ENCODE results near the gene FHAD1.
A peak's percentile ranks its signal among the peaks of the same experiment; 100 is the strongest.
"Not testable (repeated sequence)": the region's sequence is repeated elsewhere in the genome, so short reads cannot be mapped to it uniquely, and the experiment has no call there.

FHAD1 gene

DNA sequence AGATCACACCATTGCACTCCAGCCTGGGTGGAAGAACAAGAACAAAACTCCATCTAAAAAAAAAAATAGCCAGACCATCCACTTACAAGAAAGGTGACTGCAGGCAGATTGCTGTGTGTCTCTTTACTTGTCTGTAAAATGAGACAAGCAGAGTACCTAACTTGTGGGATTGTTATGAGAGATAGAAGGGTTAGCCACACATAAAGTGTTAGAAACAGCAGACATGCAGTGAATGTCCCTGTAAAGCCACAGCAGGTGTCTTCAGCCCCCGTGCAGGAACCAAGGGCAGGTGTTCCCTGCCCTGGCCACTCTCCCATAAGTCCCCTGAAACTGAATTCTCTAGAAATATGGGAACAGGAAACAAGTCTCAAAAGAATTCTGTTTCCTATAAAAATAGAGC, 121.9 kb downstream of the FHAD1 start:
- no peak for DNase-seq (ENCODE audit: low read depth, low spot score)

DNA sequence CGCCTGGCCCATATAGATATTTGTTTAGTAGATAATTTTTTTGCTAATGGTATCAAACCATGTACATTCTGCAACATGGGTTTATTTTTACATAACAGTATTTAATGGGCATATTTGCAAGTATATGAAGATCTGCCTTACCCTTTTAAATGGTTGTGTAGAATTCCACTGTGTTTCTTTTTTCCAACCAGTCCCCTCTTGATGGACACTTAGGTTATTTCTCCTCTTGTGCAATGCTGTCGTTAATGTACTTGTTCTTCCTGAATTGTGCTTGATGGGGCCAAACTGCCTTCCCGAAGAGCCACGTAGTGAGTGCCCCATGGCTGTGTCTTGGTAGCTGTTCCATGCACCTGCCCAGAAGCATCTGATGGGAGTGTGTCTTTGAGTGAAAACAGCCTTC, 123.2 kb downstream of the FHAD1 start:
- DNase-seq (ENCODE audit: low read depth, low spot score): no peak

GRCh38 chr1:15370781-15371520, 123.9 kb downstream of the FHAD1 start:
- peak; percentile 48 for DNase-seq (ENCODE audit: low read depth, low spot score)

- no peak for DNase-seq (ENCODE audit: low read depth, low spot score)
These were observed 124.9 kb downstream of the FHAD1 start for GRCh38 chr1:15371610-15372545.

GRCh38 chr1:15378729-15379128, 131.7 kb downstream of the FHAD1 start:
- no peak for DNase-seq (ENCODE audit: low read depth, low spot score)

- not testable (repeated sequence) for DNase-seq (ENCODE audit: low read depth, low spot score)
These were observed 132.1 kb downstream of the FHAD1 start for GRCh38 chr1:15379151-15379550.

DNA sequence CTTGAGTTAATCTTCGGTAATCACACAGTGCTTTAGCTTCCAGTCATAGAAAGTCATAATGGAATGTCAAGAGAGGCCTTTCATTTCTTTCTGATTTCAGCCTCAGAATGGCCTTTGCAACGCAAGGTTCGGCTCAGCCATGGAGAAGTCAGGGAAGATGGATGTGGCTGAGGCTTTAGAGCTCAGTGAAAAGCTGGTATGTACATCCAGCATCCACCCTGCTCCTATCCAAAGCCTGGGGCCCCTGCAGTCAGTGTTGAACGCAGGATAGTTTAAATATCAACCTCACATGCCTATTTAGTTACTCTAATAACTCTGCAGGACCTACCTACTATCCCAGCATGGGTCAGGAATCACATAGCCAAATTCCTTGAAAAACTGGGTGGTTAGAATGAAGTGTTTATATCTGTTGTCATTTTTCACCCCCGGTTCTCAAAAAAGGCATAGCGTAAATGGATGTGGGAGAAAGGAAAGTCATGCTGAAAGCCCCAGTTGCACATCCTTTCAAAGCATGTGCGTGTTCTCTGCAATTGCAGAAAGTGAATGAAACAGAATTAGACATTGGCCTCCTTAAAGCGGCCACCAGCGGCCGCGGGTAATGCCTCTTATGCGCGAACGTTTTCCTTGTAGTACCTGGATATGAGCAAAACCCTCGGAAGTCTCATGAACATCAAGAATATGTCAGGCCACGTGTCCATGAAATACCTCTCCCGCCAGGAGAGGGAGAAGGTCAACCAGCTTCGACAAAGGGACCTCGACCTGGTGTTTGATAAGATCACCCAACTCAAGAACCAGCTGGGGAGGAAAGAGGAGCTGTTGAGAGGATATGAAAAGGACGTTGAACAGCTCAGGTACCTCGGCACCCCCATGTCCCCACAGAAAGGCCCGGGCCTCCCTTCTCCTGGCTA, 133.8 kb downstream of the FHAD1 start:
- no peak for DNase-seq (ENCODE audit: low read depth, low spot score)

- no peak for DNase-seq (ENCODE audit: low read depth, low spot score)
These were observed 134.8 kb downstream of the FHAD1 start for GRCh38 chr1:15381805-15382204.

DNA sequence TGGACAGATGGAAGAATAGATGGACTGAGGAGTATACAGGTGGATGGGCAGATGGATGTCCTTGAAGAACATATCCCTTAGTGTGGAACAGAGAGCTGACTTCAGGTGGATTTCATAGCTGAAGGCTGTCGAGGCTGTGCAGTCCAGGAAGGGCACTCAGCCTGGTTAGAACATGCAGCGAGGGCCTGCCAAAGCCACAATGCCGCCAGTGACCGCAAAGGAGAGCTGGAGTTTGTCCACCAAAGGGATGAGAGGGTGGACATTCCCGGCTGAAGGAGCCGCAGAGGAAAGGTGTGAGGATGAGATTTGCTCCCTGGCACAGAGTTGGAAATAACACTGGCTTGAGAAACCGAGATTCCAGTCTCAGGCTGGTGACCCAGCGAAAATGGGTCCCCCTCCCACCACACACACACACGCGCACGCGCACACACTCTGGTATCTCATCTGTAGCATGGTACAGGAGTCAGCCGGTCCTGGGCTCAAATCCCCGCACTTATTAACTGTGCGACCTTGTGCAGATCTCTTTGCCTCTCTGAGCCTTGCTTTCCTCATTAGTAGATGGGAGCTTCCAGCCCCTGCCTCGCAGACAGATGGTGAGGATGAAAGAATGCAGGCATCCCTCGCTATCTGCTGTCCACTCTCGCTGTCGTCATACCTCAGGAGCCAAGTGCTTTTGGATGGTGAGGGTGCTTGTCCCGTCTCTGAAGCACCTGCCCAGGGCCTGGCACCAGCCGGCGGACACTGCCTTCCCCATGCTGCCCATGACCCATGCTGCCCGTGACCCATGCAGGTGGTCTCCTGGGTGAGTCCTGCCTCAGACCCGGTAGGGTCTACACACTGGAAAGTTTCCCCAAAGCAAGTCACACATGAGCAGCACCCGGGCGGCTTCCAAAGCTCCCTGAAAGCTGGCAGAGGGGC, 135.8 kb downstream of the FHAD1 start:
- DNase-seq (ENCODE audit: low read depth, low spot score): peak; percentile 21

- no peak for DNase-seq (ENCODE audit: low read depth, low spot score)
These were observed 136.8 kb downstream of the FHAD1 start for GRCh38 chr1:15383810-15384209.

DNA sequence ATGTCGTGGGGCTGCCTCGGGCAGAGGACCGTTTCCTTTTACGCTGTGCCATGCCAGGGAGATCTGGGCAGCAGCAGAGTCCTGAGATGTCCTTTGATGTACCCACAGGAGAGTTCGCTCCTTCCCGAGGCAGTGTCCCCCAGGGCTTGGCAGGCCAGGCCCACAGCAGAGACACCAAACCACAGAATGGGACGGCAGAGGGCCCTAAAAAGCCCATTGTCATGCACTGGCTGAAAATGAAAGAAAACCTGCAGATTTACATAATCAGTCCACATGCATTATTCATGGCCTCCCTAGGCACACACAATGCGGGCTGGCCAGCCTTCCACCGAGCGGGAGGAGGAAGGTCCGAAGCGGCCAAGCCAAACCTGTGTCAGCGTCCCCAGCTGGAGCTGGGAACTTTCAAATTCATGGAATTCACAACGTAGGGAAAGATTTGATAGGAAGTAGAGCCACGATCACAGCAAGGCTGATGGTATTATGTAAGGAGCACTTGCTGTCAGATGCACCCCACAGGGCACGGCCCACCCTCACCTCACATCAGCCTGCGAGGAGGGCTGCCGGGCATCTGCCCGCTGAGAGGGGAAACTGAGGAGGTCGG, 137.4 kb downstream of the FHAD1 start:
- DNase-seq (ENCODE audit: low read depth, low spot score): peak; percentile 94

DNA sequence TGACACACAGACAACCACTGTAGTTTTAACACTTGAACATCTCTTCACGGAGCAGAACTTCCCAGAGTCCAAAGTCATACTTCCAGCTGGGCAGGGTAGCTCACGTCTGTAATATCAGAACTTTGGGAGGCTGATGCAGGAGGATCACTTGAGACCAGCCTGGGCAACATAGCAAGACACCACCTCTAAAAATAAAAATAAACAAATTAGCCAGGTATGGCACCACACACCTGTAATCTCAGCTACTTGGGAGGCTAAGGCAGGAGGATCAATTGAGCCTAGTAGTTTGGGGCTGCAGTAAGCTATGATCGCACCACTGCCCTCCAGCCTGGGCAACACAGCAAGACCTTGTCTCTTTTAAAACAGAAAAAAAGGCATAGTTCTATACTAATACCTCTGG, 138.4 kb downstream of the FHAD1 start:
- DNase-seq (ENCODE audit: low read depth, low spot score): no peak

DNA sequence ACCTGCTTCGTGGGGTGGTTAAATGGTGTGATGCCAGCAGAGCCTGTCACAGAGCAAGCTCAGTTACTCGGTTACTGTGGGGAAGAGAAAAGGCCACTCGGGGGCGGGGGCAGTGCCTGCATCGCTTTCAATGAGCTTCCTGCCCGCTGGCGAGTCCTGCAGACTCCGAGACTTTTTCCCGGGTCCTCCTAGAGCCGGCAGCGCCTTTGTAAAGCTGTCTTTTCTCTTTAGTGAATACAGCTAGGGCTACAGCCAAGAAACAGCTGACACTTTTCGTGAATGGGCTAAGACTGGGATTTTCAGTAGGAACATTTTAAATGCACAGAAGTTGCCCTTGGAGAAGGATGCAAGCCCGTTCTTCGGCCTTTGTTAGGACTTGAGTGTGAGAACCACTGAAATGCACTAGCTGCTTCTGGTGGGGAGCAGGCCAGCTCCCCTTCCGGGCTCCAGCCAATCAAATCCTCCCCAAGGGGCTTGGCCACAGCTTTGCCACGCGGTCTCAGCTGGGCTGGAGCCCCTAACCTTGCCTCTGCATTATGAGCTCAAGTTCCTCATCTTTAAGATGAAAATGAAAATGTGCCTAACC, 139.2 kb downstream of the FHAD1 start:
- DNase-seq (ENCODE audit: low read depth, low spot score): peak; percentile 58

DNA sequence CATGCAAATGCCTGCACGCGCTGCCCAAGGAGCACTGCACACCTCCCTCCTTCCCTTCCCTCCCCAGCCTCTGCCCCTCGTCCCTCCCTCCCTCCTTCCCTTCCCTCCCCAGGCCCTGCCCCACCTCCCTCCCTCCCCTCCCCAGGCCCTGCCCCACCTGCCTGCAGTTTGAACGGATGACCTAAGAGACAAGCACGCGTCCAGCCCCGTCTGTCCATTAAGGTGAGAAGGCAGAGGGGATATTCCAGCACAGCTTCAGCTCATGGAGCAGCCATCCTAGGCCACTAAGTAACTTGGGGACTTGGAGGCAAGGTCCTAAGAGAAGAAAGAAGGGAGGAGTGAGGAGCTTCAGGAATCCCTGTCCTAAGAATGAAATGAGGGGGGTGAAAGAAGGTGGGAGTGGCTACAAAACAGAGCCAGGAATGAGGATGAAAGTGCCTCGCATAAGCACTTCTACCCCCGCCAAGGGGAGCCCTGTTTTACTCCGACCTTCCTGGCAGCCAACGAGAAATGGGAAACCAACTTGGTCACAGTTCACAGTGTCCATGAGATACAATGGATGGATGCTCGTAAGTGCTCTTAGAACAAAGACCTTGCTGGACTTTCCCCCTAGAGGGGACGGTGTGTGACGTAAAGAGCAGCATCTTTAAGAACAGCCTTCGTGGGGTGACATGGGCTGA, 141.3 kb downstream of the FHAD1 start:
- no peak for DNase-seq (ENCODE audit: low read depth, low spot score)

- DNase-seq (ENCODE audit: low read depth, low spot score): not testable (repeated sequence)
These were observed 142.8 kb downstream of the FHAD1 start for GRCh38 chr1:15389828-15390227.

- no peak for DNase-seq (ENCODE audit: low read depth, low spot score)
These were observed 143.6 kb downstream of the FHAD1 start for GRCh38 chr1:15390667-15391066.

DNA sequence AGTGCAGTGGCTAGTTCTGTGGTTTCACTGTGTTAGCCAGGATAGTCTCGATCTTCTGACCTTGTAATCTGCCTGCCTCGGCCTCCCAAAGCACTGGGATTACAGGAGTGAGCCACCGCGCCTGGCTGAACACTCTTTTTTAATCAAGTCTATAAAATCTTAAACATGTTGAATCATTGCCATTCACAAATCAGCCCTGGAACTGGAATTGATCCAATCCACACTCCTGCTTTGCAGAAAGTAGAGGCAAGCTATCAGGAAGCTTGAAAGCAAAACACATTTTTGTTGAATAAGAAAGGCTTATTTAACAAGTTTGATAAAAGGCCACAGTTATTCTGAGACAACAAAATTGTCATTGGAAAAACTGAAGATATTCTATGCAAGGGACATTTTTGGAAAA, 144.3 kb downstream of the FHAD1 start:
- DNase-seq (ENCODE audit: low read depth, low spot score): peak; percentile 74

DNA sequence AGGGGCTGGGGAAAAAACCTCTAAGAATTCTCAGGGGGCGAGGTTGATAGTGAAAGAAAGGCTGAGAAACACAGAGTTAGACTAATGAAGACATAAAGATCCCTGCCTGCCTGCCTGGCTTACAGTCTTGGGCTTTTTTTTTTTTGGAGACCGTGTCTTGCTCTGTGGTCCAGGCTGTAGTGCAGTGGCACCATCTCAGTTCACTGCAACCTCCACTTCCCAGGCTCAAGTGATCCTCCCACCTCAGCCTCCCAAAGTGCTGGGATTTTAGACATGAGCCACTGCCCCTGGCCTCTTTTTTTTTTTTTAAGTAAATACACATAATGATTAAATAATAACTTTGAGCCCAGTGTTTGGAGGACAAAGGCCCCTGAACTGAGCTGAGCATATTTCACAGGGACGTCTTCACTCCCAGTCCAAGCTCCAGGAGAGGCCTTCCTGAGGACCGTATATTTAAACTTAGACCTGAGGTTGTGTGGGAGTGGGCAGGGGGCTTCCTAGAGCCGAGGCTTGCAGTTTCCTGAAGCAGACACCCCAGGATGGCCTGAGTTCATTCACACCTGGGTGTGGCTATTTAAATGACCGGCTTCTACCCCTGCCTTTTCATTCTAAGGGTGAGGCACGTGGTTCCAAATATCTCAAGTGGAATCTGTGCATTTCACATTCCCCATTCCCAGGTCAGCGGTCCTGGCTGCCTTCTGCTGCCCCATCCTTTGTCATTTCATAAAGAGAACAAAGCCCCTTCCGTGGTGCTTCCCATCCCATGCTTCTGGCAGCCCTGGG, 146.6 kb downstream of the FHAD1 start:
- no peak for DNase-seq (ENCODE audit: low read depth, low spot score)
